ENCODE measurements around the gene KRT14.
"Not testable (repeated sequence)": the region's sequence is repeated elsewhere in the genome, so short reads cannot be mapped to it uniquely, and the experiment has no call there.

KRT14 gene

DNA sequence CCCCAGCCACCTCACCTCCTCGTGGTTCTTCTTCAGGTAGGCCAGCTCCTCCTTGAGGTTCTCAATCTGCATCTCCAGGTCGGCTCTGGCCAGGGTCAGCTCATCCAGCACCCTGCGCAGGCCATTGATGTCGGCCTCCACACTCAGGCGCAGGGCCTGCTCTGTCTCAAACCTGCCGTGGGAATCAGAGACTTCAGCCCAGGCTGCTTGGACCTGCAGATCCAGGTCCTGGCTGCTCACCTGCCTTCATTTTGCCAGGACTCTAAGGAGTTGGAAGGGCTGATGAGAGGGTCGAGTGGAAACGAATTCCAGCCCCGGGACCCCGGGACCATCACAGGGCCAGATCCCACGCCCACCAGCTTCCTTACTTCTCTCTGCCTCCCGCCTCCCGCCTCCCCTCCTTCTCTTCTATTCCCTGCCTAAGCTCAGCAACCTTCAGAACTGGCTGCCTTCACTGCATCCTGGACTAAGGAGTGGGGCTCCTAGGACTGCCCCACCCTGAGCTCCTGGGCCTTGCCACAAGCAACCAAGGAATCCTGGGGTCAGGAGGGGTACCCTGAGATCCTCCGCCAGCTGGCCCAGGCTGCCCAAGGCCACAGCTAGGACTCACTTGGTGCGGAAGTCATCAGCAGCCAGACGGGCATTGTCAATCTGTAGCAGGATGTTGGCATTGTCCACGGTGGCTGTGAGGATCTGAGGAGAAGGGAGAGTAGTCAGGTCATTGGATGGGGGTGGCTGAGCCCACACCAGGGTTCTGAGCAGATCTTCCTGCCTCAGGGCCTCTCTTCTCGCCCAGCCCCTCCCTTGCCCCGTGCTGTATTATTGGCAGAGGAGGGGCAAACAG lies 35.9 kb upstream of the KRT14 start:
- DNase-seq = not testable (repeated sequence)

DNA sequence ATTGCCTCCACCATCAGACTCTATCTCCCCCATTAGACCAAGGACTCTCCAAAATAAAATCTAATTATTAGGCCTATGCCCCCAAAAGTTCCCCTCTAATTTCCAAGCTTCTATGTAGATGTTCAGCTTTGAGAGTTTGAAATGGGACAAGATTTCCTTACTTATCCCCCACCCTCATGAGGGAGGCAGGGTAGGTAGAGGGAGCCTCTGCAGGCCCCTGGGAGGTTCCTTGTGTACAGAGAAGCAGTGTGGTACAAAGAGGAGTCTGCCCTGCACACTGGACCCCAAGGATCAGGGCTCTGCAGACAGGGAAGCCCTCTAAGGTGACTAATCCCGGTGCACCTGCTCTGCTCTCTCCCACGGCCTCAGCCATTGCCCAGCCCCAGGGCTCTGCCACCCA lies 35.2 kb upstream of the KRT14 start:
- no peak for DNase-seq

DNA sequence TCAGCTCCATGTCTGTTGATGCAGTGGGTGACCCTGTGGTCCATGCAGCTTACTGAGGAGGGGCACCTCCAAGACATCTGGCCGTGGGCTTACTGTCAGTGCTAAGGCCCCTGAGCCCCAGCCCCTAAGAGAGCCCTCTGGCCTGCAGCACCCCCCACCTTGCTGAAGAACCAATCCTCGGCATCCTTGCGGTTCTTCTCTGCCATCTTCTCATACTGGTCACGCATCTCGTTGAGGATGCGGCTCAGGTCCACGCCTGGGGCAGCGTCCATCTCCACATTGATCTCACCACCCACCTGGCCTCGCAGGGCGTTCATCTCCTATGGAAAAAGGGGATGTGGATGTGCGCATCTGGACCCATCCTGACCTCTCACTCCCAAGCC lies 34.7 kb upstream of the KRT14 start:
- DNase-seq = not testable (repeated sequence)

DNA sequence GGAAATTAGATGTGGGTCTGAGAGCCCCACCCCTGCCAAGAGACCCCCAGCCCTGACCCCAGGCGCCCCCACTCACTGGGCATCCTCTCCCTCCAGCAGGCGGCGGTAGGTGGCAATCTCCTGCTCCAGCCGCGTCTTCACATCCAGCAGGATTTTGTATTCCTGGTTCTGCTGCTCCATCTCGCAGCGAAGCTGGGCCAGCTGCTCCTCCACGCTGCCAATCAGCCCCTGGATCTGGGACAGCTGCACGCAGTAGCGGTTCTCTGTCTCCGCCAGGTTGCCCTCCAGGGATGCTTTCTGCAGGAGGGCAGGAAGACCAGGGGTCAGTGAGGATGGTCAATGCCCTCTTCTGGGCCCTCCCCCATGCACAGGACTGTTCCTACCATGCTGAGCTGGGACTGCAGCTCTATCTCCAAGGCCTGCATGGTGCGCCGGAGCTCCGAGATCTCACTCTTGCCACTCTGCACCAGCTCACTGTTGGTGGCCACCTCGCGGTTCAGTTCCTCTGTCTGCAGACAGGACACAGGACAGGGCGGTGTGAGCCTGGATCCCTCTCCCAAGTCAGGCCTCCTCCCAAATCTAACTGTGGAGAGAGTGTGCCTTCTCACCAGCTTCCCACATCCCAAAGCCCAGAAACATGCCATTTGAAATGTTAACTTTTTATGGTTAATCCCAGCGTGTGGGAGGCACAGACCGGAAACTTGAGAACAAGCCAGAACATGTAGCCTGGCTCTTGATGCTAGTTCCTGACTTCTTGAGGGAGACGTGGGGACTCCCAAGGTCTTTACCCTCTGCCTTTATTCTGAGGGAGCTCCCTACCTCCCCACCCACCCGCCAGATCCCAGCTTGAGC lies 34.1 kb upstream of the KRT14 start:
- no peak for DNase-seq

DNA sequence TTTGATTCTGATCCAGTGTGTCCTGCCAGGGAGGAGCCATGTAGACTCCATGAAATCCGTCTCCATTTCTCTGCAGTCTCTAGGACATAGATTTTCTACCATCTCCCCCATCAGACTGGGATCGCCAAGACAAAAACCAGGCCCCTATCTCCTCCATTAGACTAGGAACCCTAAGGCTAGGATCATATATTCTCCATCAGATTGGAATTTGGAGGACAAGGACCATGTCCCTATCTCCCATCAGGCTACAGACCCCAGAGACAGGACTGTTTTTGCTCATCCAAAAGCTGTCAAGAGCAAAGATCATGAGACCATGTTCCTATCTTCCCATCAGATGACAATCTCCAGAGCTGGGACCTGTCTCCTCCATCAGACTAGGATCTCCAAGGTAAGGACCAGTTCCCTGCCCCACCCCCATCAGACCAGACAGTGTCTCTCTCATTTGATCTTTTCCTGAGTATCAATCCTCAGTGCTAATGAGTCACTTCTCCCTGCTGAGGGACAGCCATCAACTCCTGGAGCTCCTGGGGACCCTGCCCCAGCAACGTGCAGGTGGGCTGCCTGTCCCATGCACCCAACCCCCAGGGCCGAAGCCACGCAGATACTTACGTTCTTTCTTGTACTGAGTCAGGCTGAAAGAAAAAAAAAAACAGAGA lies 33.4 kb upstream of the KRT14 start:
- not testable (repeated sequence) for DNase-seq

DNA sequence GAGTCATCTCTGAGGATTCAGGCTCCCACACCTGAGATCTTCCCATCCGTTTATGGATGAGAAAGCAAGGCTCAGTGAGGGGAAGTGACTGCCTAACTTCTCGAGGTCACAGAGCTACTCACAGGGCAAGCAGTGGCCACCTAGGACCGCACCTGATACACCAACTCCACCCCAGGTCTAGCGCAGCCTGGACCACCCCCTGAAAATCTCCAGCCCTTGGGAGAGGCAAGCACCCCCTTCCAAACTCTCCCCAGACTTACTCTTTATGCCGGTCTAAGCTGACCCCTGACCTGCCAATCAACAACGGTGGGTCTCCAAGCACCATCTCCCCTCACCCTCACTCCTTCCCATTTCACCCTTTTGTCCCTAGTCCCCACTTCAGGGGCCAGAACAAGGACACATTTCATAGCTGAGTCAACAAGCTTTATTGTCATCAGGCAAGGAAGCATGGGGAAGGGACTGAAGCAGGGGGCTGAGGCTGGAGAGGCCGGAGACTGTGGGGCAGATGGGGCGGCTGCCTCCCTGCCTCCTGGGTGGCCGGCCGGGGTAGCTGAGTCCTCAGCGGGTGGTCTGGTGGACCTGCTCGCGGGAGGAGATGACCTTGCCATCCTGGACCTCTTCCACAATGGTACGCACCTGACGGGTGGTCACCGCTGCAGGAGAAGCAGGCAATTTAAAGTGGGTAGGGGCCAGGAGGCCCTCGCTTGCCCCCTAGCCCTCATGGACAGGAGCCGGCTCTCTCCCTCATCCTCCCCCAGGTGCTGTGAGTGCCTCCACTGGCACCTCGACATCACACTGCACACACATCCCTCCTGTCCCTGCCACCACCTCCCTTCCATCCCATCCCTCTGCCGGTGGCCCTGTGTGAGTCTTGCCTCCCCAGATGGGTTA lies 32.6 kb upstream of the KRT14 start:
- no peak for DNase-seq

DNA sequence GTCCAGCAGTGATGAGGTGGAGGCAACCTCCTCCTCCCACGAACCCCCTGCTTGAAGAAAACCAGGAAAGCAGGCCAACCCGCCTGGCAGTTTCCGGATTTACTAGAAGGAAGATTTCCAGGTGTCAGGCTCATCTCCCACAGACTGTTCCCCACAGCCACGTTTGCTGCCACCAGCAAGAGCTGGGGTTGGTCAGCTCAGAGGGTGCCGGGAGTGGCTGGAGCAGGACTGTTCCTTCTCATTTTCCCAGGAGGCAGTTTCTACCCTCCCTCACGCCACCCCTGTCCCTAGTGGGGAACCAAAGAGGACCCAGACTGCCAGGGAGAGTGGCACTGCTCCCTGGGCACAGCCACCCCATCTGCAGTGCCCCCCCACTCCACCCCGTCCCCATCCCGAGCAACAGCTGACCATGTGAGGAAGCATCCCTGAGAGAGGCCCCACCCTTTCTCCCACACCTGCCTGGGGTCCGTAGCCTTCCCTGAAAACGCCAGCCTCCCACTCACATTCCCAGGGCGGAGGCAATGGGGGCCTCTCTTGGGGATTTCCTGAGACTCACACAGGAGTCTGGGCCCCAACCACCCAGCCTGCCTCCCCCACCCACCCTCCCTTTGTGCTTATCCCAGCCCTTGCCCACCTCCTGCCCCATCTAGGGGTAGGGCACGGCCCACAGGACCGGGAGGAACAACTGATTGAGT lies 31.8 kb upstream of the KRT14 start:
- no peak for DNase-seq

DNA sequence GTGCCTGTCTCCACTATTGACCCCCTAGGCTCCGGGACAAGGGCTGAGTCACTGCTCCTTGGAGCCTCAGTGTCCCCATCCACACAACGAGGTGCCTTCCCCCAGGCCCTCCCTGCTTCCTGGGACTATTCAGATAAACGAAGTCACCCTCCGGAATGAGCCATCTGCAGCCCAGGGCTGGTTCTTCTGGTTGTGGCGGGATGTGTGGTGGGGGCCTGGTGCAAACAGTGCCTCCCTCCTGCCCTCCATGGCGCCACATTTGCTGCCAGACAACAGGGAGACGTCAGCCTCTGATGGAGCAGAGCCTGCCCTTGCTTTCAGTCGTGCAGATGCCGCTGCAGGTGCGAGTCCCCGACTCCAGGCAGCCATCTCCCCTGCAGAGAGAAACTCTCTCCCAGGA lies 31.0 kb upstream of the KRT14 start:
- no peak for DNase-seq

DNA sequence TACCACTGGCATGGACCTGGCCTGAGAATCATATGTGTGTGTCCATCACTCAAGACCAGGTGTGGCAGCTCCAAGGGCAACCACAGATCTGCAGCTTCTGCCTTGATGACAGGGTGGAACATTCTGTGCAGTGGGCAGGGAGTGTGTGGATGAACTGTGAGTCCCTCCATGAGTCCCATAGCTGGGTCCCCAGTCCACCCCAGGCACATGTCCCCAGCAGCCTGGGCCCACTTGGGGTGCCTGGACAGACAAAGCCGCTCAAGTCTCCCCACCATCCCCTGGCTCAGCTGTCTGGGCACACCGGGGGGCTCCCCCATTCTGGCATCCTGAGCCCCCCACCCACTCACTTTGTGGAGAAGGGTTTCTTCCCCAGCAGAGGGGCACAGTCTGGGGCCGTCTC lies 30.4 kb upstream of the KRT14 start:
- DNase-seq = no peak

DNA sequence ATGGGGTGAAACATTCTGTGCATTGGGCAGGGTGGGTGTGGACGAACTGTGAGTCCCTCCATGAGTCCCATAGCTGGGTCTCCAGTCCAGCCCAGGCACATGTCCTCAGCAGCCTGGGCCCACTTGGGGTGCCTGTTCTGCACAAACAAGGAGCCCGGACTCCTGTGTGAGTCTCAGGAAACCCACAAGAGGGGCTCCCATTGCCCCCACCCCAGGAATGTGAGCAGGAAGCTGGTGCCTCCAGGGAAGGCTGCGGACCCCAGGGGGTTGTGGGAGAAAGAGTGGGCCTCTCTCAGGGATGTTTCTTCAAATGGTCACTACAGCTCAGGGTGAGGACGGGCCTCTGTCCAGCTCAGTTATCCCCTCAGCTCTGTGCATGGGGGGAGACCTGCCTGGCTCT lies 29.8 kb upstream of the KRT14 start:
- DNase-seq = not testable (repeated sequence)

DNA sequence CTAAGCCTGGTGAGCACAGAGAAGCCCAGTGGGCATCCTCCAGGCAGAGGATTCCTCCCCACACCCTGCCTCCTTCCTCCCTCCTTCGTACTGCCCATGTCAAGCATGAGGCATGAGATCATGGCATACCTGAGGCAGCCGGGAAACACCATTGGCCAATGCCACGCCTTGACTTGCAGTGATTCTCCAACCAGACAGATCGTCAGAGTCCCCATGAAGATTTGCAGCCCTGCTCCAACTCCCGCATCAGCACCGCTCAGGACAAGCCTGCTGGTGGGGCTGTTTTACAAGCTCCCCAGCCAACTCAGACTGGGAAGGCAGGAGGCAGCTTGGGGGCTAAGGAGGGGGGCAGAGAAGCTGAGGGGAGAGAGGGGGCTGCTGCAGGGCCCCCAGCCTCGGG lies 28.8 kb upstream of the KRT14 start:
- DNase-seq = no peak

DNA sequence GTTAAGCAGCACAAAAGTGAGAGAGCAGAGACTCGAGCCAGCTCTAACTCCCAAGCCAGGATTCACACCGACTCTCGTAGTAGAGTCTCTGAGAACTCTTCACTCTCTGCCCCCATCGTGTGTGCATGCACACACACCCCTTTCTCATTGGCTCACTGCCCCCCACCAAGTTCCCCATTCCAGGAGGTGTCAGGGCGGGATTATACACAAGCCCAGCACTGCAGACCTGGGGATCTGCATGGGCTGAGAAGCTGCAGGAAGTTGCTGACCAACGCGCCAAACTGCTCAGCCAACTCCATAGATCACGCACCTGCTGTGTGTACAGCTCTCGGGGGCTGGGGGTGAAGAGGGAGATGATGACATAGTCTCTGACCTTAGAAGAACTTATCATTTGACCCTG lies 28.1 kb upstream of the KRT14 start:
- DNase-seq = not testable (repeated sequence)

DNA sequence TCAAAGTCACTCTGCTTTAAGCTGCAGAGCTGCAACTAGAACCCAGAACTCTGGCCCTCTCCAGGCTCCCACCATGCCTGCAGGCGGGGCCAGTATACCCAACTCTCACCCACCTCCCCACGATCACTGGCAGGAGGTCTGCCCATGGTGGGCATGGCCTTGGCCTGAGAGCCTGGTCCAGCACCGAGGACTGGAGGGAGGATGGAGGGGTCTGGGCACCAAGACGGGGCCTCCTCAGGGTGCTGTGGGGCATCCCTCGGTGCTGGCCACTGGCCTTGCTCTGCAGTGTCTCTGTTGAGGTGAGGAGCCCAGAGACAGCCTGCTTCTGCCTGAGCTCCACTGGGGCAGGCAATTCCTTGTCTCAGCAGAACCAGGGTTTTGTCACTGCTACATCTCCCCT lies 27.4 kb upstream of the KRT14 start:
- no peak for DNase-seq

DNA sequence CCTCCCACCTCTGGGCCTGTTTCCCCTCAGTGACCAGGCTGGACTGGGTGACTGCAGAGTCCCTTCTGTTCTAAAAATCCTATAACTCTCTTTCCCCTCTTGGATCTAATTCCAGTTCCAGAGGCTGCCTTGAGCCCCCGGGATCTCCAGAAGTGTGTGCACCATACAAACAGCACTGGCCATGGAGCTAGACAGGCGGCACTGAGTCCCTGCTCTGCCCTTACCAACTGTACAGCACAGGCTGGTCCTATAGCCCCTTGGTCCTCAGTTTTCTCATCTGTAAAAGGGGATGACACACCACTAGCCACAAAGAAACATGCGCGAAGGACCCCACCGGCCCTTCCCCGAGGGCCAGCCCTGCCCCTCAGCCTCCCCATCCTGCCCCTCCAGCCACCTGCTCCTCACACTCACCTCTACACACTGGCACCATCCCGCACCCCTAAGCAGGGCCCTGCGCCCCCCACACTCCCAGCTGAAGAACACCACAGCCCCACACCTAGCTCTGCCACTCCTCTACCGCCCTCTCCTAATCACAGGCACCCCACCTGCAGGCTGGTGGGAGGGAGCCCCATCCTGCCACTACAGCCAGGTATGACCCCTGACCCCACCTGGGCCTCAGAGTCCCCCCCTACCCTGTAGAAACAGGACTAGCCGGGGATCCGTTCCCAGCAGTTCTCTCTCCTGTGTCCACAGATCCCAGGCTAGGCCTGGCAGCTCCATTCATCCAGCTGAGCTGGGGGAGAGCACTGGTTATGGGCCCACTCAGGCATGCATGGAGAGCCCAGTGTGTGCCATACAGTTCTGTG lies 26.8 kb upstream of the KRT14 start:
- DNase-seq = no peak

DNA sequence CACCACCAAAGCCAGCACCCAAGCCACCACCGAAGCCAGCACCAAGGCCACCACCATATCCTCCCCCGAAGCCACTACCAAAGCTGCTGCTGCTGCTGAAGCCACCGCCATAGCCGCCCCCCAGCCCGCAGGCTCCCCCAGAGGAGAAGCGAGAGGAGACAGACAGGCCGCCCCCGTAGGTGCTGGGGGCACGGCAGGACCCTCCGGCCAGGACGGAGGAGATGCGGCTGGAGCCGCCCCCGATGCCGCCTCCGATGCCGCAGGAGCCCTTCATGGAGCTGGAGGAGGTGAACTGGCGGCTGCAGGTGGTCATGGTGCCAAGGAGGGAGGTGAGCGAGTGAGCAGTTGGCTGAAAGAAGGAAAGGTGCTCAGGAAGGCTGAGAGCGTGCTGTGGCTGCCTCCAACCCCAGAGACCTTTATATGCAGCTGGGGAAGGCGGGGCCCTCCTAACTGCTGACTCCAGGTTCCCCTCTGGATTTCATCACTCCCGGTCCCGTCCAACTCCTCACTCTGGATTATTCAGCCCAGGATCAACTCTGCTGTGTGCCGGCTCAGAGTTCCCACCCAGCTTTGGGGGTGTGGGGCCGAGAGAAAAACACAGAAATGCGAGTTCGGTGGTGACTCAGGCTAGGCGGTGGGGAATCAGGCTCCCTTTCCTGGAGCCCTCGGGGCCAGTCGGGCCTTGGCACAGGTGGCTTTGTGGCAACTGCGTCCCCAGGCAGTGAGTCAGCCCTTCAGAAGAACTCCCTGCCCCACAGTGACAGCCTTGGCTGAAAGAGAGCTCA lies 25.9 kb upstream of the KRT14 start, which contains the start of gene KRT16:
KRT16 (minus strand) TSS at position 392 of the 785 bp plus-strand sequence; CDS start at position 313, 79 bp downstream.
- DNase-seq = not testable (repeated sequence)

DNA sequence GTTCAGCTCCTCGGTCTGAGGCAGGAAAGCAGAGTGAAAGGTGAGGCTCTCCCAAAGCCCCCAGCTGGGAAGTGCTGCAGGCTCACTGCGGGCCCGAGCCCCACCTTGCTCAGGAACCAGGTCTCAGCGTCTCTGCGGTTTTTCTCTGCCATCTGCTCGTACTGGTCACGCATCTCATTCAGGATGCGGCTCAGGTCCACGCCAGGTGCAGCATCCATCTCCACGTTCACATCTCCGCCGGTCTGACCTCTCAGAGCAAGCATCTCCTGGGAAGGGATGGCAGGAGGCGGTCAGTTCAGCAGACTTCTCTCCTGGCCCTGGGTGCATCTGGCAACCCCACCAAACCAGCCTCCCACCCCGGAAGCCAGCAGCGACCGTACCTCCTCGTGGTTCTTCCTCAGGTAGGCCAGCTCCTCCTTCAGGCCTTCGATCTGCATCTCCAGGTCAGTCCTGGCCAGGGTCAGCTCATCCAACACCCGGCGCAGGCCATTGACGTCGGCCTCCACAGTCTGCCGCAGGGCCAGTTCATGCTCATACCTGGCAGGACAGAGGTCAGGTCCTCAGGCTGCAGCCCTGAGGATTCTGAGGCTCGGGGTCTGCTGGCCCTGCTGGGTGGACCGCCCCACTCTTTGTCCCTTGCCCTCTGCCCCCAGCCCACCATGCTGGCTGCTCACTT lies 24.4 kb upstream of the KRT14 start:
- no peak for DNase-seq

DNA sequence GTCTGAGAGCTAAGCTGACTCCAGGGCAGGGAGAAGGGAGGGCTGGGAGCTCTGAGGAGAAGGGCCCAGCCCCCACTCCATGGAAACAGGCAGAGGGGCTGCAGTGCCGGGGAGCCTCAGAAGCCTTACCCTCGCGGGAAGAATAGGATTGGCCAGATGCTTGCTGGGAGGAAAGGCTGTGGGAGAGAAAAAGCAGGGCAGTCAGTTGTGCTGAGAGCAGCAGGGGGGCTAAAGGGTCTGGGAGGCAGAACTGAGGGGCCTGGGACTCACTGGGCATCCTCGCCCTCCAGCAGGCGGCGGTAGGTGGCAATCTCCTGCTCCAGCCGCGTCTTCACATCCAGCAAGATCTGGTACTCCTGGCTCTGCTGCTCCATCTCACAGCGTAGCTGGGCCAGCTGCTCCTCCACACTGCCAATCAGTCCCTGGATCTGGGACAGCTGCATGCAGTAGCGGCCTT lies 23.4 kb upstream of the KRT14 start:
- DNase-seq = peak; percentile 27

DNA sequence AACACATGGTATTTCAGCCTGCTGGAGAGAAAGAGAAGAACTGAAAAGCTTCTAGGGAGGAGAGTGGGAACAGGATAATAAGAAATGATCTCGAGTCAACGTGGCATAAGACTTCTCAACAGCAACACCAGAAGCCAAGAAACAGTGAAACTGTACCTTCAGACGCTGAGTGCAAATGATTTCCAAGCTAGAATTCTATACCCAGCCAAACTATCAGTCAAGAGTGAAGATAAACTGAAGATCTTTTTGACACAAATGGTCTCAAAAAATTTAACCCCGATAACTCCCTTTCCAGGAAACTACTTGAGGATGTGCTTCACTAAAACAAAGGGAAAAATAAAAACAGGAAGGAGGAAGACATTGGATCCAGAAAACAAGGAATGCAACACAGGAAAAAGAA lies 20.2 kb upstream of the KRT14 start:
- not testable (repeated sequence) for DNase-seq

DNA sequence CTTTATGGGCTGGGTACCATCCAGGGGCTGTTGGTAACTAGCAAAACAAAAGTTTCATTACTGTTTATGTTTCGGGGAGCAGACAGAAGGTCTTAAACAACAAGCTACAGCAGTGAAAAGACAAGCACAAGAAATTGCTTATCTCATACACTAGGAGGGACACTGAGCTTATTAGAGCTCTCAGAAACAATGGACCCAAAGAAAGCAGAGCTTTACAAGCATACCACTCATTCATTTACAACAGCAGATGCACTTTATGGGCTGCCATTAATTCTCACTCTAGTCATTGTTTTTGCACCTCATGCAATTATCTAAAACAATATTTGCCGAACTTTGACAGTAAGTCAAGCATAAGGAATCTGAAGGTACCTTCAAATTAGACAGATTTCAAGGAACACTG lies 15.8 kb upstream of the KRT14 start:
- DNase-seq = no peak

Data from NCI-H1694 treated with DMSO at 0.1 percent for 48 hours (cell line).